K562 (cell line): ENCODE data around the gene APOBEC3G. TPM values are rescaled to one million over a fixed set of nuclear protein-coding genes. Genes with fewer than 3 reads are reported as not detected.
A peak's percentile ranks its signal among the peaks of the same experiment; 100 is the strongest.

Experiments used
- ATAC-seq: fragments of 200-7000 bp; cut with Tn5 transposase; 3 replicates; pipeline ENCODE4 v1.9.1; 2020; ENCODE audit warnings: moderate library complexity
- BruUV-seq: library from RNA; stranded (reverse); fragments of 400-500 nt; replicated peaks from 2 replicates; lab custom pipeline; 2021; lab: Mats Ljungman, UMichigan
- CTCF ChIA-PET: fragments of 300-600 bp; formaldehyde crosslinking; extraction: SDS; loops from one replicate; lab custom pipeline; 2021; ENCODE audit warnings: low intra/inter-chr PET ratio; lab: Yijun Ruan, JAX
- POLR2A ChIA-PET: fragments of 300-600, 350-650 bp; sonication (Branson Sonifier 250); formaldehyde crosslinking; extraction: SDS; loops from one replicate; lab custom pipeline; 2021; ENCODE audit warnings: antibody characterized with exemption, inconsistent platforms; lab: Yijun Ruan, JAX
- DNase-seq, 4 experiments: peaks; one replicate each; pipeline versions ENCODE4 v3.0.0 to v3.0.0-alpha.2; 2011 to 2018; ENCODE audit warnings: low spot score in 3 of 4, mixed read lengths in 3 of 4; ENCODE audit errors: extremely low read depth in 1 of 4
- FAIRE-seq: peaks from 2 replicates; lab custom pipeline; 2011; peaks lifted over from hg19 to GRCh38; lab: Jason Lieb, UNC
- H2AFZ ChIP-seq: 2 replicates; pipeline ENCODE4 v1.6.0; 2011; ENCODE audit warnings: low read depth, low read length, control low read depth, inconsistent platforms
- H3K27ac ChIP-seq: fragments of 200-600 bp; 3 replicates; pipeline ENCODE4 v1.8.0; 2011; ENCODE audit warnings: low read depth, mild to moderate bottlenecking, control low read depth, inconsistent platforms, low read length, moderate library complexity, mixed read lengths; ENCODE audit errors: extremely low read depth
- H3K27me3 ChIP-seq, 2 experiments: fragments of 300-600 bp in 1 of 2; 2 replicates in 1 of 2; 3 replicates in 1 of 2; pipeline versions ENCODE4 v1.6.0 to v1.8.0; 2011; ENCODE audit warnings: inconsistent platforms in 2 of 2, low read length in 2 of 2, mild to moderate bottlenecking in 1 of 2, mixed read lengths in 1 of 2, moderate library complexity in 1 of 2; ENCODE audit not compliant: control insufficient read depth in 2 of 2, insufficient read depth in 2 of 2
- H3K36me3 ChIP-seq: fragments of 300-600 bp; 3 replicates; pipeline ENCODE4 v1.8.0; 2011; ENCODE audit warnings: mild to moderate bottlenecking, low read length, inconsistent platforms; ENCODE audit not compliant: control insufficient read depth, insufficient read depth
- H3K4me1 ChIP-seq, 2 experiments: fragments of 200-600 bp in 1 of 2; replicated peaks in 1 of 2; 2 replicates in 1 of 2; 3 replicates in 1 of 2; pipeline versions ENCODE4 v1.5.1 to v1.8.0; 2011; ENCODE audit warnings: inconsistent platforms in 2 of 2, low read length in 2 of 2, mild to moderate bottlenecking in 1 of 2, mixed read lengths in 1 of 2, moderate library complexity in 1 of 2; ENCODE audit not compliant: control insufficient read depth in 2 of 2, insufficient read depth in 2 of 2
- H3K4me2 ChIP-seq: 2 replicates; pipeline ENCODE4 v1.6.1; 2011; ENCODE audit warnings: low read length, control low read depth, inconsistent platforms, mixed read lengths; ENCODE audit not compliant: insufficient read depth
- H3K4me3 ChIP-seq: fragments of 200-600 bp; sonication (generic), shearing (Covaris generic); 2 replicates; pipeline ENCODE4 v1.5.1; 2016; ENCODE audit warnings: control low read depth, inconsistent platforms
- H3K79me2 ChIP-seq: fragments of 200-600 bp; 3 replicates; pipeline ENCODE4 v1.8.0; 2011; ENCODE audit warnings: low read length, inconsistent platforms; ENCODE audit not compliant: control insufficient read depth, insufficient read depth
- H3K9ac ChIP-seq, 2 experiments: 2 replicates each; pipeline versions ENCODE4 v1.6.0 to v1.6.1; 2011; ENCODE audit warnings: low read depth in 2 of 2, low read length in 2 of 2, control low read depth in 1 of 2, inconsistent platforms in 1 of 2, mild to moderate bottlenecking in 1 of 2, mixed read lengths in 1 of 2; ENCODE audit not compliant: insufficient read depth in 1 of 2
- H3K9me1 ChIP-seq: one replicate; pipeline ENCODE4 v1.6.0; 2011; ENCODE audit warnings: inconsistent platforms, mild to moderate bottlenecking, low read length, moderate library complexity; ENCODE audit not compliant: control insufficient read depth, insufficient read depth
- H3K9me3 ChIP-seq: replicated peaks from 2 replicates; pipeline ENCODE4 v1.5.1; 2011; ENCODE audit warnings: low read depth, low read length, inconsistent platforms; ENCODE audit not compliant: control insufficient read depth, insufficient read depth
- H4K20me1 ChIP-seq: replicated peaks from 2 replicates; pipeline ENCODE4 v1.6.1; 2011; ENCODE audit warnings: low read length, inconsistent platforms, mixed read lengths; ENCODE audit not compliant: control insufficient read depth, insufficient read depth
- CEBPB ChIP-seq: fragments of 450-650 bp; IDR thresholded peaks from 2 replicates; pipeline ENCODE4 v1.6.1; 2016; ENCODE audit warnings: missing genetic modification characterization, missing compliant biosample characterization
- ID3 ChIP-seq, 2 experiments: fragments of 250-450 bp in 1 of 2; fragments of 450-650 bp in 1 of 2; sonication (Bioruptor Pico) in 1 of 2; IDR thresholded peaks; 2 replicates each; pipeline versions ENCODE4 v1.6.1 to v1.8.0; 2016 to 2021; ENCODE audit warnings: mild to moderate bottlenecking in 2 of 2, moderate library complexity in 2 of 2, missing compliant biosample characterization in 1 of 2, missing genetic modification characterization in 1 of 2
- KDM1A ChIP-seq, 2 experiments: fragments of 450-650 bp; IDR thresholded peaks; 2 replicates each; pipeline ENCODE4 v1.6.1; 2016; ENCODE audit warnings: mild to moderate bottlenecking in 2 of 2
- NCOA2 ChIP-seq, 2 experiments: fragments of 450-650 bp; IDR thresholded peaks; 2 replicates each; pipeline ENCODE4 v1.6.1; 2018; ENCODE audit warnings: mild to moderate bottlenecking in 2 of 2, moderate library complexity in 1 of 2; ENCODE audit not compliant: partially characterized antibody in 2 of 2
- NFIC ChIP-seq: fragments of 450-650 bp; IDR thresholded peaks from 2 replicates; pipeline ENCODE4 v1.6.1; 2017; ENCODE audit warnings: mild to moderate bottlenecking, inconsistent platforms
- NR2C2 ChIP-seq, 2 experiments: fragments of 200-800 bp in 1 of 2; sonication (Bioruptor generic) in 1 of 2; sonication (generic) in 1 of 2; formaldehyde crosslinking in 1 of 2; IDR thresholded peaks; 2 replicates each; pipeline versions ENCODE4 v1.6.1 to v1.8.0; 2016 to 2022; ENCODE audit warnings: mild to moderate bottlenecking in 1 of 2, missing compliant biosample characterization in 1 of 2, missing genetic modification characterization in 1 of 2, missing genetic modification reagents in 1 of 2
- RBBP5 ChIP-seq: fragments of 200-600 bp; sonication (generic); IDR thresholded peaks from 2 replicates; pipeline ENCODE4 v1.6.1; 2012; ENCODE audit warnings: borderline replicate concordance, mild to moderate bottlenecking, low read length, control low read depth, inconsistent platforms; ENCODE audit not compliant: insufficient read depth, poor library complexity, severe bottlenecking
- RBM25 ChIP-seq: fragments of 200-400 bp; formaldehyde crosslinking; IDR thresholded peaks from 2 replicates; pipeline ENCODE4 v1.6.1; 2018; ENCODE audit warnings: low read length, low read depth, moderate library complexity; ENCODE audit not compliant: severe bottlenecking
- SRF ChIP-seq, 2 experiments: fragments of 250-450, 450-650 bp in 1 of 2; sonication (Bioruptor Pico) in 1 of 2; sonication (generic) in 1 of 2; formaldehyde crosslinking; IDR thresholded peaks; 2 replicates each; pipeline versions ENCODE4 v1.5.0 to v1.5.1; 2020 to 2022; ENCODE audit warnings: mild to moderate bottlenecking in 1 of 2, missing genetic modification reagents in 1 of 2
- ZFP36 ChIP-seq: fragments of 150-350 bp; IDR thresholded peaks from 2 replicates; pipeline ENCODE4 v1.6.1; 2018; ENCODE audit warnings: low read length, low read depth; ENCODE audit not compliant: partially characterized antibody
- ZNF263 ChIP-seq: sonication (generic); formaldehyde crosslinking; IDR thresholded peaks from 2 replicates; pipeline ENCODE4 v1.8.0; 2022; ENCODE audit warnings: mild to moderate bottlenecking, missing genetic modification reagents, borderline replicate concordance
- WGBS: fragments of 100-300 bp; shearing (Covaris generic); methylation state at CpG from one replicate; pipeline ENCODE4 v1.1.6; 2016; ENCODE audit warnings: low coverage, mixed read lengths; ENCODE audit not compliant: insufficient coverage; ENCODE audit errors: missing lambda C conversion rate; 5-methylcytosine and 5-hydroxymethylcytosine counted together
- in situ Hi-C: fragments of 300-500 bp; cut with MboI; formaldehyde crosslinking; loops from 4 replicates; pipeline ENCODE4 v1.15.0; 2018; ENCODE audit warnings: inconsistent platforms, mixed read lengths
- intact Hi-C: fragments of 100-400 bp; cut with micrococcal nuclease; formaldehyde crosslinking; loops from 2 replicates; pipeline ENCODE4 v1.14.2; 2022
- polyA plus RNA-seq, 8 experiments: library from polyadenylated mRNA; depleted of rRNA in 4 of 8; stranded (reverse) in 5 of 8; unstranded in 3 of 8; fragments of >200 nt; fragmentation: Nextera tagmentation in 2 of 8; fragmentation: Illumina TruSeq in 1 of 8; extraction: Ambion mirVana in 2 of 8; extraction: Trizol in 1 of 8; gene quantifications; 2 replicates each; pipeline versions ENCODE4 v1.2.1 to v1.2.3, GENCODE V29; 2011 to 2014; ENCODE audit warnings: inconsistent platforms in 1 of 8, missing spikeins in 1 of 8
- total RNA-seq, 7 experiments: library from RNA; depleted of rRNA in 6 of 7; stranded (reverse); fragments of >200 nt in 6 of 7; fragmentation: Illumina TruSeq in 2 of 7; extraction: Trizol in 2 of 7; gene quantifications; 2 replicates each; pipeline versions ENCODE4 v1.2.1 to v1.2.3, GENCODE V29; 2011 to 2021; ENCODE audit warnings: low replicate concordance in 1 of 7
- TF ChIP-seq, protein P1 (sequence below): fragments of 200-400 bp; formaldehyde crosslinking; IDR thresholded peaks from 2 replicates; pipeline ENCODE4 v1.6.1; 2017; ENCODE audit warnings: mild to moderate bottlenecking, low read depth, low read length, moderate library complexity
- TF ChIP-seq, protein P2 (sequence below): fragments of 450-650 bp; IDR thresholded peaks from 2 replicates; pipeline ENCODE4 v1.6.1; 2017; ENCODE audit warnings: antibody characterized with exemption

APOBEC3G gene
- total and polyA plus RNA-seq, 9 of the 15 experiments (the other 6 are each of a cell fraction or from before 2014, with no cell fraction given): 5.2 to 20.8 (median 11.4) TPM

GRCh38 chr22:39095971-39096370 is 18.9 kb downstream of the APOBEC3G start (continued):
- TF ChIP-seq ZFP36: peak; percentile 60
- no peak for TF ChIP-seq NCOA2 (IDR thresholded peaks at IDR 0.05; ENCODE audit: partially characterized antibody in 2 of 2)
- peak; percentile 70 for TF ChIP-seq RBM25
- peak; percentile 14 to 29; a peak in 2 of 4 replicates for TF ChIP-seq KDM1A (IDR thresholded peaks at IDR 0.05)
- no peak for TF ChIP-seq SRF (CRISPR knock-in tag; IDR thresholded peaks at IDR 0.05)
- TF ChIP-seq, protein P1, sequence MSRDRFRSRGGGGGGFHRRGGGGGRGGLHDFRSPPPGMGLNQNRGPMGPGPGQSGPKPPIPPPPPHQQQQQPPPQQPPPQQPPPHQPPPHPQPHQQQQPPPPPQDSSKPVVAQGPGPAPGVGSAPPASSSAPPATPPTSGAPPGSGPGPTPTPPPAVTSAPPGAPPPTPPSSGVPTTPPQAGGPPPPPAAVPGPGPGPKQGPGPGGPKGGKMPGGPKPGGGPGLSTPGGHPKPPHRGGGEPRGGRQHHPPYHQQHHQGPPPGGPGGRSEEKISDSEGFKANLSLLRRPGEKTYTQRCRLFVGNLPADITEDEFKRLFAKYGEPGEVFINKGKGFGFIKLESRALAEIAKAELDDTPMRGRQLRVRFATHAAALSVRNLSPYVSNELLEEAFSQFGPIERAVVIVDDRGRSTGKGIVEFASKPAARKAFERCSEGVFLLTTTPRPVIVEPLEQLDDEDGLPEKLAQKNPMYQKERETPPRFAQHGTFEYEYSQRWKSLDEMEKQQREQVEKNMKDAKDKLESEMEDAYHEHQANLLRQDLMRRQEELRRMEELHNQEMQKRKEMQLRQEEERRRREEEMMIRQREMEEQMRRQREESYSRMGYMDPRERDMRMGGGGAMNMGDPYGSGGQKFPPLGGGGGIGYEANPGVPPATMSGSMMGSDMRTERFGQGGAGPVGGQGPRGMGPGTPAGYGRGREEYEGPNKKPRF: no peak

DNA sequence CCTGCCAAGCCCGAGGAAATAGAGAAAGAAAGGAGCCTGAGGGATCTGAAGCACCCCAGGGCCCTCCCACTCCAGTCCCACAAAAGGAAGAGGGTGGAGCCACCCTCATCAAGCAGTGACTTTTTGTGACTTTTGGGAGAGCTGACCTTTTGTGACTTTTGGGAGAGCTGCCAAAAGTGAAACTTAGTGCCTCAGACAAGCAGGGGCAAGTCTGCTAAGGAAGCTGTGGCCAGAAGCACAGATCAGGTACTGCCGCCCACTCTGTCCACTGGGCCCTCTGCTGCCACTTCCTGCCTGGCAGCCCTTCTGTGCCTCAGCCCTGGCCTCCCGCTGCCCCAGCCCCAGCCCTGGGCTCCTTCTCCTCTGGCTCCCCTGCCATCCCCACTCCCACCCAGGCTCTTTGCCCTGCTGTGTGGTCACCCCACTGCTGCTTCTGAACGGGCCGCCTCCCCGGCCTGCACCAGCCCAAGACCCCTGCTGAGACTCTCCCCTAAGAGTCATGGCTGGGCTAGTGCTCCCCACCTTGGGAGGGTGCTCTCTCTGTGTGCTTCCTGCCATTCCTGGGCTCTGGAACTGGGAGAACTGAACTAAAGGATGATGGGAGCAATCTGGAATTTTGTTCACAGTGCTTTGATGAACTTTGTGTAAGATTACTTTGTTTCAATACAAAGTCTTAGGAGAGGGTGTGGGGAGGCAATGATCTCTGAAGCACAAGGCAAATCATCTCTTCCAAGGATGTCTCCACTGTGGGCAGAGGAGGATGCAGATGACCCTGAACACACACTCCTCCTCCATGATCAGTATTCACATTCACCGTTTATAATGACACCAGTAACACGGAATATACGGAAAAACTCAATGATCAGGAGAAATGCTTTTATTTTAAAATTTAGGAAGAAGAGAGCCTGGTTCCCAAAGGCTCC is 20.3 kb downstream of the APOBEC3G start, which contains the start of gene APOBEC3H:
Gene APOBEC3H, plus strand, starts transcription at position 147 of the 923 bp plus-strand sequence. CDS start 3,035 bp downstream, outside the sequence.
- Histone ChIP-seq H2AFZ (peak within 1 kb of the TSS; percentile 55), H3K36me3 (no peaks in the 10 kb centered on the region), H3K4me1 (peaks cover 6 to 15% of the 10 kb centered on the region in 2 experiments; a peak in 4 of 5 replicates), H3K27me3 (no peaks in the 10 kb centered on the region), H3K4me3 (no peak within 1 kb of the TSS), H3K27ac (no peak within 1 kb of the TSS), H3K9me1 (no peaks in the 10 kb centered on the region), H3K9ac (peak within 1 kb of the TSS in 1 of 2 experiments; percentile 15; a peak in 1 of 4 replicates), H4K20me1 (no peaks in the 10 kb centered on the region), H3K4me2 (no peak within 1 kb of the TSS), H3K79me2 (no peaks in the 10 kb centered on the region), H3K9me3 (no peaks in the 10 kb centered on the region)
- TF ChIP-seq RBBP5: peak; percentile 35
- TF ChIP-seq ZNF263: peak; percentile 77
- TF ChIP-seq ID3 (CRISPR knock-in tag; IDR thresholded peaks at IDR 0.05): no peak
- 0 out of 2 replicates have a peak, but pooled peaks have one; percentile 28 for TF ChIP-seq ID3 (tag; IDR thresholded peaks at IDR 0.05)
- TF ChIP-seq NR2C2 (CRISPR knock-in tag; IDR thresholded peaks at IDR 0.05): no peak
- peak; percentile 39 for TF ChIP-seq NR2C2 (tag; IDR thresholded peaks at IDR 0.05)
- TF ChIP-seq, protein P2, sequence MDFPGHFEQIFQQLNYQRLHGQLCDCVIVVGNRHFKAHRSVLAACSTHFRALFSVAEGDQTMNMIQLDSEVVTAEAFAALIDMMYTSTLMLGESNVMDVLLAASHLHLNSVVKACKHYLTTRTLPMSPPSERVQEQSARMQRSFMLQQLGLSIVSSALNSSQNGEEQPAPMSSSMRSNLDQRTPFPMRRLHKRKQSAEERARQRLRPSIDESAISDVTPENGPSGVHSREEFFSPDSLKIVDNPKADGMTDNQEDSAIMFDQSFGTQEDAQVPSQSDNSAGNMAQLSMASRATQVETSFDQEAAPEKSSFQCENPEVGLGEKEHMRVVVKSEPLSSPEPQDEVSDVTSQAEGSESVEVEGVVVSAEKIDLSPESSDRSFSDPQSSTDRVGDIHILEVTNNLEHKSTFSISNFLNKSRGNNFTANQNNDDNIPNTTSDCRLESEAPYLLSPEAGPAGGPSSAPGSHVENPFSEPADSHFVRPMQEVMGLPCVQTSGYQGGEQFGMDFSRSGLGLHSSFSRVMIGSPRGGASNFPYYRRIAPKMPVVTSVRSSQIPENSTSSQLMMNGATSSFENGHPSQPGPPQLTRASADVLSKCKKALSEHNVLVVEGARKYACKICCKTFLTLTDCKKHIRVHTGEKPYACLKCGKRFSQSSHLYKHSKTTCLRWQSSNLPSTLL: no peak
- no peak for TF ChIP-seq CEBPB (tag)
- peak; percentile 78 for TF ChIP-seq NFIC
- ChIA-PET CTCF (no interaction called here), POLR2A (no interaction called here)
- BruUV-seq: no TSS peak
- in situ Hi-C loops: no loop called here
- ATAC-seq (peak; percentile 72), DNase-seq (peak in 3 of 4 experiments; percentile 25 to 75 (median 43)), FAIRE-seq (peak; percentile 74)
- intact Hi-C loops: no loop called here
- WGBS: 56% methylated on average over 8 of the region's 9 CpGs
